Measurements from ENCODE around the gene SLIT3. TPM values are rescaled to one million over a fixed set of nuclear protein-coding genes. Genes with fewer than 3 reads are reported as not detected.
A peak's percentile ranks its signal among the peaks of the same experiment; 100 is the strongest.
"Not testable (repeated sequence)": the region's sequence is repeated elsewhere in the genome, so short reads cannot be mapped to it uniquely, and the experiment has no call there.

Gene SLIT3
- total and polyA plus RNA-seq, 4 donors, result 18.1 to 22.5 (median 19.5) TPM

DNA sequence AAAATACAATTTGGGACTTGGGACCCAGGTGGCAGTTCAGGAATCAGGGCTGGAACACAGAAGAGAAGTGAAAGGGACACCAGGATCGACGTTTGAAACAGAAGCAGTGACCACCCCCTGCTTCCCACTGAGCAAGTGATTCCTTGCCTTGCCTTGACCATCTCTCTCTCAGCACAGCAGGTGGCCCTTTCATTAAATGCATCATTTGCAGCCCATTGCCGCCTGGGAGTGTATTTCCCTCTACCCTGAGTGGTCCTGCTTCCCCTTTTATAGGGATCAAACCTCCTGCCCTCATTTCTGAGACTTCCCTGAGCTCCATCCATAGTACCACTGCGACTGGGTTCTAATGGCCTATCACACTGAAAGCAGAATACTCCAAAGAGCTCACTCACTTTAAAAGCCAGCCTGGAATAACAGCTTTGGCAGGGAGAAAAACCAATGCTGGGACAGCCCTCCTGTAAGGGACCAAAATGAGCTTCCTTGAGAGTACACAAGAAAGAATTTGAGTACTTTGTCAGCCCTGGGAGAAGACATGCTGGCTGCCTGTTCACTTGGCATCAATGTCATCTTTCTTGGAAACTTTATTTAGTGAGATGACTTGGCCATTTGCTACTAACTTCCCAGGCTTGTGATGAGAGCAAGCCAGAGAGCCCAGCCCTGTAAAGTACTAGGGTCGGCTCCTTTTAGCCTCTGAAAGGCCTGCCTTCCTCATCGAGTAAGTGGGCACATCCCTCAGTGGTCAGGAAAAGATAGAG is 149.7 kb downstream of the SLIT3 start:
- WGBS (ENCODE audit: insufficient coverage), result 54% methylated on average over 5 of the region's 6 CpGs
- no peak overlapping the region for H3K4me3 ChIP-seq (ENCODE audit: low read depth, low read length)

DNA sequence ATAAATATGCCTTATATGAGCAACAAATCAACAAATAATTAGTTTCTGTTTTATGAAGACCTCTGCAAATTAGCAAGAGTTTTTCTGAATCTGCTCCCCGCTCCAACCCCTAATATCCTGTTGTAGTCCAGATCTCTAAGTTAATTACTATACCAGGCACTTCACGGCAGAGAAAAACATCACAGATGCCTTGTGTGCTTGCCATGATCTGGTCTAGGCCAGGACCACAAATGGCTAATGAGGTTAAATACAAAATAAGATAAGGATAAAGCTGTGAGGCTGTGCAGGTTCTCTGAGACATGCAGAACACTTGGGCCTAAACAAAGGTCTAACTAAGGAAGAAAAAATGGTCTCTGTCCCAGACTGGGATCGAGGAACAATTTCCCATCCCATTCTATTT is 150.8 kb downstream of the SLIT3 start:
- no peaks in the 10 kb centered on the region for H3K36me3 ChIP-seq (ENCODE audit: control insufficient read depth, insufficient read depth, low read length)
- DNase-seq (ENCODE audit: low read depth in 4 of 6, low spot score in 6 of 6), result no peak
- peaks cover 3% of the 10 kb centered on the region for H3K4me1 ChIP-seq (ENCODE audit: control insufficient read depth, insufficient read depth, low read length)
- no peak overlapping the region for H3K4me3 ChIP-seq (ENCODE audit: low read depth, low read length)
- 60% methylated on average over 1 of the region's 3 CpGs for WGBS (ENCODE audit: insufficient coverage)
- no peaks in the 10 kb centered on the region for H3K27me3 ChIP-seq (ENCODE audit: control insufficient read depth, insufficient read depth, low read length)
- H3K9me3 ChIP-seq (ENCODE audit: control insufficient read depth, insufficient read depth, low read length), result no peaks in the 10 kb centered on the region
- H3K27ac ChIP-seq (ENCODE audit: low read depth, low read length), result no peak overlapping the region

More for the DNA sequence above, 149.7 kb downstream of the SLIT3 start:
- no peak for DNase-seq (ENCODE audit: low read depth in 4 of 6, low spot score in 6 of 6)
- H3K27ac ChIP-seq (ENCODE audit: low read depth, low read length), result no peak overlapping the region
- H3K36me3 ChIP-seq (ENCODE audit: control insufficient read depth, insufficient read depth, low read length), result no peaks in the 10 kb centered on the region
- no peaks in the 10 kb centered on the region for H3K27me3 ChIP-seq (ENCODE audit: control insufficient read depth, insufficient read depth, low read length)
- H3K9me3 ChIP-seq (ENCODE audit: control insufficient read depth, insufficient read depth, low read length), result no peaks in the 10 kb centered on the region
- peaks cover 3% of the 10 kb centered on the region for H3K4me1 ChIP-seq (ENCODE audit: control insufficient read depth, insufficient read depth, low read length)

DNA sequence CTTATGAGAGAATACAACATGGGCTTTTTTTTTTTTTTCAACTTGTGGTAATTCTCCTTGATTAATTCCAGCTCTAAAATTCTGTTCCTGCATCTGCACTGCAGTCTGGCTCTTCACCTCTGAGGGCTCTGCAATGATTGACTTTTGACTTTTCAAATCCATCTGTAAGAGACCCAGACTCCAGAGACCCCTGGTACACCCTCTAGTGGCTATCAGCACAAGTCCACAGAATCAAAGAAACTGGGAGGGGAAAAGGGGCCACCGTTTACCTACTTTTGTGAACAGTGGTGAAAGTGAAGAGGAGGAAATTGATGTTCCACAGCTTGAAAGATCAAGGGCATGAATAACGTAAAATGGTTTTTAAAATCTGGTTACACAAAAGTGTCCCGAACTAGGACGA is 151.6 kb downstream of the SLIT3 start:
- Histone ChIP-seq H3K4me1 (ENCODE audit: control insufficient read depth, insufficient read depth, low read length) (peaks cover 3% of the 10 kb centered on the region), H3K4me3 (ENCODE audit: low read depth, low read length) (no peak overlapping the region), H3K27me3 (ENCODE audit: control insufficient read depth, insufficient read depth, low read length) (no peaks in the 10 kb centered on the region), H3K27ac (ENCODE audit: low read depth, low read length) (no peak overlapping the region), H3K9me3 (ENCODE audit: control insufficient read depth, insufficient read depth, low read length) (no peaks in the 10 kb centered on the region), H3K36me3 (ENCODE audit: control insufficient read depth, insufficient read depth, low read length) (no peaks in the 10 kb centered on the region)
- 54% methylated on average over 2 of the region's 4 CpGs for WGBS (ENCODE audit: insufficient coverage)
- peak in 1 of 6 donors; percentile 32 for DNase-seq (ENCODE audit: low read depth in 4 of 6, low spot score in 6 of 6)

DNA sequence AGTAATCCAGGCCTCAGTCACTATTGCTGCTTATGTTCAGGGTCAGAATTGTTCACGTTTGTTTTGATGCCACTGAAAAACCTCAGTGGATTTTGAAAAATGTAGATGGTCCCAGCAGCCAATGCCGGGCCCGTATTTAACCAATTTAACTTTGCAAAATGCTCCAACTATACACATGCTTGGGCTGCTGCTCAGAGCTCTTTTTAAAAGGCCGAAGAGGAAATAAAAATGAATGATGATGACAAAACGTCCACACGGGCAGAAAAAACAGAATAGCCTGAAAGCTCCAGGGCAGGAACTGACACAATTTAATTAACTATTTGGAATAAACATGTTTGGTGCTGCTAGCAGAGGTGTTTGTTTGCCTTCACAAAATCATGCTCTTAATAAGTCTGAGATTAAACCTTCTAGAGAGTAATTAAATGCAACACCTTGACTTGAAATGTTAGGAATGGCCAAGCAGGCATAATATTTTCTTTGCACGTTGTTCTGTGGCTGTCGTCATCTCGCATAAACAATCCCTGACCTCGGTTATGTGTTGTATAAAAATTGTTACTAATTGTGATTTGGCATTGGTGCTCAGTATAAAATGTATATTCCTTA is 152.7 kb downstream of the SLIT3 start:
- Histone ChIP-seq H3K4me1 (ENCODE audit: control insufficient read depth, insufficient read depth, low read length) (peaks cover 3% of the 10 kb centered on the region), H3K27ac (ENCODE audit: low read depth, low read length) (no peak overlapping the region), H3K9me3 (ENCODE audit: control insufficient read depth, insufficient read depth, low read length) (no peaks in the 10 kb centered on the region), H3K27me3 (ENCODE audit: control insufficient read depth, insufficient read depth, low read length) (no peaks in the 10 kb centered on the region), H3K4me3 (ENCODE audit: low read depth, low read length) (no peak overlapping the region), H3K36me3 (ENCODE audit: control insufficient read depth, insufficient read depth, low read length) (no peaks in the 10 kb centered on the region)
- WGBS (ENCODE audit: insufficient coverage), result 23% methylated on average over 4 of the region's 10 CpGs
- DNase-seq (ENCODE audit: low read depth in 4 of 6, low spot score in 6 of 6), result peak in 1 of 6 donors; percentile 74

DNA sequence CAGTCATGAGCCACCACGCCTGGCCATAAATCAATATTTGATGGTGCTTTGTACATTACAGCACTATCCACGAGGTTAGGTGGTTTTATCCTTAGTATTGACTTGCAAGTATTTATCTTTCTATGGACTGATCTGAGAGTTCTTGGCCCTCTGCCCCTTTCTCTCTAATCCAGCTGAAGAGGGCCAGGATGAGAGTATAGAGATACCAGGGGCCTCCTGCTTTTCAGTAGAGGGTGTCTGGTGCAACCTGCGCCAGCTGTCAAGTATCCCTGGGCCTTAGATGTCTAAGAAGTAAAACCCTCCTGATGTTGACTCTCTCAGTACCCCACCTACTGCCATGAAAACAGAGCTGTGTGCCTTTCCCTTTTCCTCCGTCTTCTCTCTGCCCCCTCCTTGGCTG is 153.4 kb downstream of the SLIT3 start:
- WGBS (ENCODE audit: insufficient coverage), result 100% methylated on average over 1 of the region's 4 CpGs
- Histone ChIP-seq H3K27me3 (ENCODE audit: control insufficient read depth, insufficient read depth, low read length) (no peaks in the 10 kb centered on the region), H3K4me1 (ENCODE audit: control insufficient read depth, insufficient read depth, low read length) (peaks cover 4% of the 10 kb centered on the region), H3K9me3 (ENCODE audit: control insufficient read depth, insufficient read depth, low read length) (no peaks in the 10 kb centered on the region), H3K36me3 (ENCODE audit: control insufficient read depth, insufficient read depth, low read length) (no peaks in the 10 kb centered on the region), H3K4me3 (ENCODE audit: low read depth, low read length) (no peak overlapping the region), H3K27ac (ENCODE audit: low read depth, low read length) (no peak overlapping the region)
- DNase-seq (ENCODE audit: low read depth in 4 of 6, low spot score in 6 of 6), result no peak

DNA sequence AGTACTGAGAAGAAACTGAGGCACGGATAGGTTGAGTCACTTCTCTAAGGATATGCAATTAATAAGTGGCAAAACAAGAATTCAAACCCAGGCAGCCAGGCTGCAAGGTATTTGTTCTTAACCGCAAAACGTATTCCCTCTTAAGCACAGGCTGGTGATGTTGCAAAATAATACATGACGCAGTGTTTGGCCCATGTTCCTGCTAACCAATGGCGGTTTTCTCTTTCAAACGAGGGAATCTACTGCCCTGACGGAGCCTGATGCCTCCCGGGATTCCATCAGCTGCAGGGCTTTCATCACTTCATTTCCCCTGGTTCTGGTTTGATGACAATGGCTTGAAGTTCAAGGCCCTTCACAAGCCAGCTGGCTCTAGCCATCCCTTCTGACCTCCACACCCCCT is 154.8 kb downstream of the SLIT3 start:
- H3K27ac ChIP-seq (ENCODE audit: low read depth, low read length), result no peak overlapping the region
- H3K27me3 ChIP-seq (ENCODE audit: control insufficient read depth, insufficient read depth, low read length), result no peaks in the 10 kb centered on the region
- no peak overlapping the region for H3K4me3 ChIP-seq (ENCODE audit: low read depth, low read length)
- H3K36me3 ChIP-seq (ENCODE audit: control insufficient read depth, insufficient read depth, low read length), result no peaks in the 10 kb centered on the region
- no peaks in the 10 kb centered on the region for H3K9me3 ChIP-seq (ENCODE audit: control insufficient read depth, insufficient read depth, low read length)
- peaks cover 7% of the 10 kb centered on the region for H3K4me1 ChIP-seq (ENCODE audit: control insufficient read depth, insufficient read depth, low read length)
- 78% methylated on average over 8 of the region's 8 CpGs for WGBS (ENCODE audit: insufficient coverage)
- no peak for DNase-seq (ENCODE audit: low read depth in 4 of 6, low spot score in 6 of 6)

DNA sequence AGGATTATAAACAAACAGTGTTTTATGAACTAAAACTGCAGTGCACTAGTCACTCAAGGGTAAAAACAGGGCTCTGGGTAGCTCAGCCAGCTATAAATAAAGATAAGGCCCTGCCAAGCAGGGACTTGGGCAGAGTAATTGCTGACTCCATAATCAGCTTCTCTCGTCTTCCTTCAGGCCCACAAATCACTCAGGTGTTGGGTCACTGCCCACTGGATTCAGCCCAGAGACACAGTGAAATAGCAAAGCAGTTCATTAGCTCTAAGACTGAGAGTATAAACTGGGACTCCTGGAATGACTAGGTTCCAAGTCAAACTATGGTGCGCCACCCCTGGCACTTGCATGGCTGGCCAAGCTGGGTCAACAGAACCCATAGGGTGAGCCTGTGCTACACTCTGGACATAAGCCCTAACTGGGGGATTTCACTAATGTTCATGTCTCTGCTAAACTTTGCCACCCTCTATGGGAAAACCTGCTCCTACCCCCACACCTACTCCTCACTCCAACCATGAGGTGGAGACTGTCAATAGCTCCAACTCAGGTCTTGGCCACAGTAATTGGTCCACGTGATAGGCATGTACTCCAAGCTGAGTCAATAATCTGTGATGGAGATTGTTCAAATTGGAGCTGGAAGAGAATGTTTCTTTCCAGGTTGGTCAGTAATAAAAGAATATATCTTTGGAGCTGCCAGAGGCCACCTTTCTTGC is 158.5 kb downstream of the SLIT3 start:
- Histone ChIP-seq H3K9me3 (ENCODE audit: control insufficient read depth, insufficient read depth, low read length) (no peaks in the 10 kb centered on the region), H3K4me3 (ENCODE audit: low read depth, low read length) (no peak overlapping the region), H3K36me3 (ENCODE audit: control insufficient read depth, insufficient read depth, low read length) (no peaks in the 10 kb centered on the region), H3K27me3 (ENCODE audit: control insufficient read depth, insufficient read depth, low read length) (no peaks in the 10 kb centered on the region), H3K27ac (ENCODE audit: low read depth, low read length) (no peak overlapping the region), H3K4me1 (ENCODE audit: control insufficient read depth, insufficient read depth, low read length) (peaks cover 9% of the 10 kb centered on the region)
- peak in 5 of 6 donors; percentile 50 to 84 (median 73) for DNase-seq (ENCODE audit: low read depth in 4 of 6, low spot score in 6 of 6)
- WGBS (ENCODE audit: insufficient coverage), result 25% methylated on average over 2 of the region's 3 CpGs

DNA sequence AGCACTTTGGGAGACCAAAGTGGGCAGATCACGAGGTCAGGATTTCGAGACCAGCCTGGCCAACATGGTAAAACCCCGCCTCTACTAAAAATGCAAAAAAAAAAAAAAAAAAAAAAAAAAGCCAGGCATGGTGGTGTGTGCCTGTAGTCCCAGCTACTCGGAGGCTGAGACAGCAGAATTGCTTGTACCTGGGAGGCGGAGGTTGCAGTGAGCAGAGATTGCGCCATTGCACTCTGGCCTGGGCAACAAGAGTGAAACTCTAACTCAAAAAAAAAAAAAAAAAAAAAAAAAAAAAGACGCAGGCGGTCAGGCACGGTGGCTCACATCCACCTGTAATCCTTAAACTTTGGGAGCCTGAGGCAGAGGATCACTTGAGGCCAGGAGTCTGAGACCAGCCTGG is 160.7 kb downstream of the SLIT3 start:
- H3K4me1 ChIP-seq (ENCODE audit: control insufficient read depth, insufficient read depth, low read length); H3K36me3 ChIP-seq (ENCODE audit: control insufficient read depth, insufficient read depth, low read length); H3K9me3 ChIP-seq (ENCODE audit: control insufficient read depth, insufficient read depth, low read length); DNase-seq (ENCODE audit: low read depth in 4 of 6, low spot score in 6 of 6); H3K27ac ChIP-seq (ENCODE audit: low read depth, low read length); H3K27me3 ChIP-seq (ENCODE audit: control insufficient read depth, insufficient read depth, low read length); H3K4me3 ChIP-seq (ENCODE audit: low read depth, low read length): not testable (repeated sequence)
- WGBS (ENCODE audit: insufficient coverage), result no CpG with 5 or more reads among the region's 9 CpGs

DNA sequence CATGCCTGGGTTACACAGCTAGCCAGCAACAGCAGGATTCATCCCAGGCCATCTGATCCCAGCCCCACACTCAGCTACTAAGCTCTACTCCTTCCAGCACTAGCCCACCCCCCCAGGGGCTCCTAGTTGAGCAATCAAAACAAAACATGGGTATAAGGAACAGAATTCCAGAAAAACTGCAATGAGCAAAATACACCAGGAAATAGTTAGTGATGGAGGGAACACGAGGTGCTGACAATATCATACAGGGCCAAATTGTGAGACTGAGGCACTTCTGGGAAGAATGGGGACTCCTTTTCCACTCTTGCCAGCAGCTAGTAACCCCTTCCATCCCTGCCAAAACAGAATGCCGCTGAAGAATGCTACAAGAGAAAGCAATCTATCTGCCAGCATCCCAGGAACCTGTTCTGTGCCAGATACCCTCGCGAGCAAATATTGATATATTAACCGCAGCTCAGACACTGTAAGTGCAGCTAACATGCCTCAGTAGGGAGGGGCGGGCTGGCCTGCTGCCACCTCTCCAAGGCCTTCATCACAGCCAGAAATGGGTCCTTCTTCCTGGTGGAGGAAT is 161.4 kb downstream of the SLIT3 start:
- Histone ChIP-seq H3K4me1 (ENCODE audit: control insufficient read depth, insufficient read depth, low read length) (peaks cover 9% of the 10 kb centered on the region), H3K4me3 (ENCODE audit: low read depth, low read length) (no peak overlapping the region), H3K36me3 (ENCODE audit: control insufficient read depth, insufficient read depth, low read length) (no peaks in the 10 kb centered on the region), H3K27me3 (ENCODE audit: control insufficient read depth, insufficient read depth, low read length) (no peaks in the 10 kb centered on the region), H3K27ac (ENCODE audit: low read depth, low read length) (no peak overlapping the region), H3K9me3 (ENCODE audit: control insufficient read depth, insufficient read depth, low read length) (no peaks in the 10 kb centered on the region)
- DNase-seq (ENCODE audit: low read depth in 4 of 6, low spot score in 6 of 6), result peak in 2 of 6 donors; percentile 32 to 41
- 25% methylated on average over 5 of the region's 6 CpGs for WGBS (ENCODE audit: insufficient coverage)
